Cardiac septum (tissue), 1 donor: ENCODE data around the gene SUFU. TPM values are rescaled to one million over a fixed set of nuclear protein-coding genes. Genes with fewer than 3 reads are reported as not detected.

Experiments
- DNase-seq: peaks from one replicate; pipeline ENCODE4 v3.0.0-alpha.2; 2020; ENCODE audit warnings: low spot score
- intact Hi-C: fragments of 100-400 bp; cut with DNase I; formaldehyde crosslinking; loops from one replicate; pipeline ENCODE4 v1.14.0; 2022
- total RNA-seq: library from RNA; stranded (reverse); fragmentation: NEBNext Ultra II Directional; extraction: Animal tissue kit (Norgen Biotek cat#: 25700); gene quantifications from one replicate; pipeline ENCODE4 v1.2.1, GENCODE V29; 2021
- donor health status: DM: no; HTN: no; CAD: no.

Gene SUFU
- total RNA-seq, 1 donor from 2014 or later, result 6.1 TPM

GRCh38 chr10:102603946-102604345 lies 100.2 kb downstream of the SUFU start:
- intact Hi-C loops, result no loop called here
- no peak for DNase-seq

- DNase-seq, result no peak
- intact Hi-C loops, result no loop called here
Observed at GRCh38 chr10:102604439-102604841, 100.7 kb downstream of the SUFU start.

- intact Hi-C loops, result no loop called here
- DNase-seq, result no peak
Observed at GRCh38 chr10:102605712-102606111, 101.9 kb downstream of the SUFU start.

GRCh38 chr10:102608487-102608886 lies 104.7 kb downstream of the SUFU start:
- no peak for DNase-seq
- intact Hi-C loops, result no loop called here

GRCh38 chr10:102610441-102610887 lies 106.7 kb downstream of the SUFU start:
- intact Hi-C loops, result no loop called here

GRCh38 chr10:102611514-102612087 lies 107.8 kb downstream of the SUFU start:
- intact Hi-C loops, result no loop called here
- DNase-seq, result no peak

More at GRCh38 chr10:102610441-102610887, 106.7 kb downstream of the SUFU start:
- no peak for DNase-seq

GRCh38 chr10:102612964-102613275 lies 109.1 kb downstream of the SUFU start:
- no peak for DNase-seq
- intact Hi-C loops, result no loop called here

- intact Hi-C loops, result no loop called here
- DNase-seq, result no peak
Observed at GRCh38 chr10:102613286-102613685, 109.5 kb downstream of the SUFU start.

GRCh38 chr10:102613785-102614184 lies 110.0 kb downstream of the SUFU start:
- intact Hi-C loops, result no loop called here
- no peak for DNase-seq

GRCh38 chr10:102614888-102615287 lies 111.1 kb downstream of the SUFU start:
- DNase-seq, result no peak
- intact Hi-C loops, result no loop called here

- DNase-seq, result no peak
- intact Hi-C loops, result no loop called here
Observed at GRCh38 chr10:102615361-102615760, 111.6 kb downstream of the SUFU start.

- no peak for DNase-seq
- intact Hi-C loops, result no loop called here
Observed at GRCh38 chr10:102616066-102616770, 112.4 kb downstream of the SUFU start.

- intact Hi-C loops, result no loop called here
- no peak for DNase-seq
Observed at GRCh38 chr10:102617041-102617440, 113.3 kb downstream of the SUFU start.

- intact Hi-C loops, result no loop called here
- DNase-seq, result no peak
Observed at GRCh38 chr10:102617816-102618215, 114.0 kb downstream of the SUFU start.

- intact Hi-C loops, result no loop called here
- DNase-seq, result peak; percentile 74
Observed at GRCh38 chr10:102619281-102619981, 115.7 kb downstream of the SUFU start.

- intact Hi-C loops, result no loop called here
- peak; percentile 85 for DNase-seq
Observed at GRCh38 chr10:102620138-102620590, 116.4 kb downstream of the SUFU start.

- intact Hi-C loops, result no loop called here
- peak; percentile 74 for DNase-seq
Observed at GRCh38 chr10:102620591-102621442, 117.0 kb downstream of the SUFU start.

- no peak for DNase-seq
- intact Hi-C loops, result no loop called here
Observed at GRCh38 chr10:102621443-102622325, 117.9 kb downstream of the SUFU start.

- intact Hi-C loops, result no loop called here
- no peak for DNase-seq
Observed at GRCh38 chr10:102624094-102624493, 120.3 kb downstream of the SUFU start.
